ENCODE data around the gene EMP3.

DNA sequence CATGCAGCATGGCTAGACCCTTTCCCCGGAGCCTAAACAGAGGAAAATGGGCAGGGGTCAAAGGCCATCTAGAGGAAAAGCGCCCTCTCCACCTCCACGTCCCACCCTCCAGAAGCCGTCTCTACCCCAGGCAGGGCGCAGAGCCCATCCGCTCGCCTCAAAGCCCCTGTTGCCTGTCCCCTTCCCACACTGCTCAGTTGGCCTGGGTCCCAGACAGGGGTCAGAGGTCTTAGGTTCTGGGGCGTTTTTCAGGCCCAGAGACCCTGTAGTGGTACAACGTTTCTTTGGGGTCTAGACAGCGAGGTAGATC is 38.1 kb downstream of the EMP3 start:
- TF ChIP-seq, protein P1, sequence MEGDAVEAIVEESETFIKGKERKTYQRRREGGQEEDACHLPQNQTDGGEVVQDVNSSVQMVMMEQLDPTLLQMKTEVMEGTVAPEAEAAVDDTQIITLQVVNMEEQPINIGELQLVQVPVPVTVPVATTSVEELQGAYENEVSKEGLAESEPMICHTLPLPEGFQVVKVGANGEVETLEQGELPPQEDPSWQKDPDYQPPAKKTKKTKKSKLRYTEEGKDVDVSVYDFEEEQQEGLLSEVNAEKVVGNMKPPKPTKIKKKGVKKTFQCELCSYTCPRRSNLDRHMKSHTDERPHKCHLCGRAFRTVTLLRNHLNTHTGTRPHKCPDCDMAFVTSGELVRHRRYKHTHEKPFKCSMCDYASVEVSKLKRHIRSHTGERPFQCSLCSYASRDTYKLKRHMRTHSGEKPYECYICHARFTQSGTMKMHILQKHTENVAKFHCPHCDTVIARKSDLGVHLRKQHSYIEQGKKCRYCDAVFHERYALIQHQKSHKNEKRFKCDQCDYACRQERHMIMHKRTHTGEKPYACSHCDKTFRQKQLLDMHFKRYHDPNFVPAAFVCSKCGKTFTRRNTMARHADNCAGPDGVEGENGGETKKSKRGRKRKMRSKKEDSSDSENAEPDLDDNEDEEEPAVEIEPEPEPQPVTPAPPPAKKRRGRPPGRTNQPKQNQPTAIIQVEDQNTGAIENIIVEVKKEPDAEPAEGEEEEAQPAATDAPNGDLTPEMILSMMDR (IDR thresholded peaks at IDR 0.05 in 8 of 11, conservative IDR thresholded peaks at IDR 0.05 in 3 of 11): no peak
- TF ChIP-seq POLR2AphosphoS5 (IDR thresholded peaks at IDR 0.05): no peak

All from spleen (tissue), 7 donors.